ENCODE results near the gene GBE1. TPM values are rescaled to one million over a fixed set of nuclear protein-coding genes. Genes with fewer than 3 reads are reported as not detected.

Gene GBE1
- total RNA-seq, 2 experiments from 2014 or later, result 3.7 to 4.4 TPM

DNA sequence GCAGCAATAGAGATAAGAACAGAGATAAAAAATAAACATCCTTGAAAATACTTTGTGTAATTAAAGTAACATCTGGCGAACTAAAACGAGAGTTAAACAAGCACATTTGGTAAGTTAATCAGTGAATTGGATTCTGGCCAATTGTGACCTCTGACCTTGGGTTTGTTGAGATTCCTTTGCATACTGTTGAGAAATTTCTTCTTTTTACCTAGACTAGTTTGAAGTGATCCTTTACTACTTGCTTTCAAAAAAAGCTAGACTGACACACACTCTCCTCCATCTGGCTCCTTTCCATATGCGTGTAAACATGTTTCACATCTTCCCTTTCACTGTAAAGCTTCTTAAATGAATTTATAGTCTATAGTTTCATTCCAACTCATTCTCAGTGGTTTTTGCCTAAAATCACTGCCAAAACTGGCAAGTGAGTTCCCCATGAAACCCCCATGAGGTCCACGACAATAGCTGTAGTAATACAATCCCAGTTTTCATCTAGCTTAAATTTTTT is 17.3 kb upstream of the GBE1 start:
- H3K9me3 ChIP-seq (ENCODE audit: control insufficient read depth in 1 of 2, insufficient read depth in 1 of 2, low read length in 2 of 2), result no peaks in the 10 kb centered on the region
- intact Hi-C loops (cut with DNase I, micrococcal nuclease), result no loop called here
- H3K4me3 ChIP-seq (ENCODE audit: low read length), result no peak overlapping the region
- no peak overlapping the region for H3K27ac ChIP-seq (ENCODE audit: low read depth in 1 of 2, low read length in 2 of 2)
- Mint-ChIP-seq H3K4me1 (ENCODE audit: low read depth) (no peaks in the 10 kb centered on the region), H3K9me3 (peaks cover 4% of the 10 kb centered on the region), H3K36me3 (ENCODE audit: low read depth) (no peaks in the 10 kb centered on the region), H3K27me3 (no peaks in the 10 kb centered on the region), H3K27ac (no peak overlapping the region), H3K4me3 (no peak overlapping the region)
- ATAC-seq (ENCODE audit: poor library complexity) (no peak), DNase-seq (no peak)
- no peaks in the 10 kb centered on the region for H3K36me3 ChIP-seq (ENCODE audit: insufficient read depth, low read length)
- H3K27me3 ChIP-seq (ENCODE audit: control insufficient read depth in 1 of 2, insufficient read depth in 2 of 2, low read length in 2 of 2), result no peaks in the 10 kb centered on the region
- CTCF ChIA-PET, result interaction anchor here (0.5 kb wide), 1 partner anchor 83 kb away, joined by 3 read pairs; no protein-coding TSS in a partner anchor
- POLR2A ChIA-PET, result no interaction called here
- TF ChIP-seq, protein P1, sequence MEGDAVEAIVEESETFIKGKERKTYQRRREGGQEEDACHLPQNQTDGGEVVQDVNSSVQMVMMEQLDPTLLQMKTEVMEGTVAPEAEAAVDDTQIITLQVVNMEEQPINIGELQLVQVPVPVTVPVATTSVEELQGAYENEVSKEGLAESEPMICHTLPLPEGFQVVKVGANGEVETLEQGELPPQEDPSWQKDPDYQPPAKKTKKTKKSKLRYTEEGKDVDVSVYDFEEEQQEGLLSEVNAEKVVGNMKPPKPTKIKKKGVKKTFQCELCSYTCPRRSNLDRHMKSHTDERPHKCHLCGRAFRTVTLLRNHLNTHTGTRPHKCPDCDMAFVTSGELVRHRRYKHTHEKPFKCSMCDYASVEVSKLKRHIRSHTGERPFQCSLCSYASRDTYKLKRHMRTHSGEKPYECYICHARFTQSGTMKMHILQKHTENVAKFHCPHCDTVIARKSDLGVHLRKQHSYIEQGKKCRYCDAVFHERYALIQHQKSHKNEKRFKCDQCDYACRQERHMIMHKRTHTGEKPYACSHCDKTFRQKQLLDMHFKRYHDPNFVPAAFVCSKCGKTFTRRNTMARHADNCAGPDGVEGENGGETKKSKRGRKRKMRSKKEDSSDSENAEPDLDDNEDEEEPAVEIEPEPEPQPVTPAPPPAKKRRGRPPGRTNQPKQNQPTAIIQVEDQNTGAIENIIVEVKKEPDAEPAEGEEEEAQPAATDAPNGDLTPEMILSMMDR (IDR thresholded peaks at IDR 0.05), result no peak
- no peaks in the 10 kb centered on the region for H3K4me1 ChIP-seq (ENCODE audit: insufficient read depth, low read length)

DNA sequence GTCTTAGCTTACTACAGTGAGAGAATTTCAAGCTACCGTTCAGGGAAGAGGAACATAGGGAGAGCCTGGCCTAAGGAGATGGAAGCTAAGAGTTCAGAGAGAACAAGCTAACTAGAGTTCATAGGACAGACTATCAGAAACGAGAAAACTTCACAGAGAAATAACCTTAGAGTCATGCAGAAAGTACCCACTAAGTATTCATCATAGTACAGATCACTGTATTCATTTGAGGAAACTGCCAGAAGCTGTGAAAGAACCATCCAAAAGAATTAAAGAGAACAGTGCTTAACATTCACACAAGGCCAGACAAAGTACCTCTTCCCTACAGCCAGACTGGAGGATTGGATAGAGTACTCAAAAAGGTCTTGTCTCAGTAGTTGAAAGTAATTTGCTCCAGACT is 15.2 kb upstream of the GBE1 start:
- H3K27ac Mint-ChIP-seq, result no peak overlapping the region
- no peak overlapping the region for H3K27ac ChIP-seq (ENCODE audit: low read depth in 1 of 2, low read length in 2 of 2)
- ATAC-seq (ENCODE audit: poor library complexity) (no peak), DNase-seq (no peak)
- intact Hi-C loops (cut with DNase I, micrococcal nuclease), result no loop called here
- TF ChIP-seq, protein P1 (IDR thresholded peaks at IDR 0.05), result no peak
- no peaks in the 10 kb centered on the region for H3K4me1 Mint-ChIP-seq (ENCODE audit: low read depth)
- H3K36me3 Mint-ChIP-seq (ENCODE audit: low read depth), result no peaks in the 10 kb centered on the region
- no peaks in the 10 kb centered on the region for H3K9me3 ChIP-seq (ENCODE audit: control insufficient read depth in 1 of 2, insufficient read depth in 1 of 2, low read length in 2 of 2)
- no peaks in the 10 kb centered on the region for H3K4me1 ChIP-seq (ENCODE audit: insufficient read depth, low read length)
- H3K4me3 ChIP-seq (ENCODE audit: low read length), result no peak overlapping the region
- H3K27me3 ChIP-seq (ENCODE audit: control insufficient read depth in 1 of 2, insufficient read depth in 2 of 2, low read length in 2 of 2), result no peaks in the 10 kb centered on the region
- H3K9me3 Mint-ChIP-seq, result no peaks in the 10 kb centered on the region
- no peak overlapping the region for H3K4me3 Mint-ChIP-seq
- no peaks in the 10 kb centered on the region for H3K27me3 Mint-ChIP-seq
- CTCF ChIA-PET, result no interaction called here
- POLR2A ChIA-PET, result no interaction called here
- H3K36me3 ChIP-seq (ENCODE audit: insufficient read depth, low read length), result no peaks in the 10 kb centered on the region

DNA sequence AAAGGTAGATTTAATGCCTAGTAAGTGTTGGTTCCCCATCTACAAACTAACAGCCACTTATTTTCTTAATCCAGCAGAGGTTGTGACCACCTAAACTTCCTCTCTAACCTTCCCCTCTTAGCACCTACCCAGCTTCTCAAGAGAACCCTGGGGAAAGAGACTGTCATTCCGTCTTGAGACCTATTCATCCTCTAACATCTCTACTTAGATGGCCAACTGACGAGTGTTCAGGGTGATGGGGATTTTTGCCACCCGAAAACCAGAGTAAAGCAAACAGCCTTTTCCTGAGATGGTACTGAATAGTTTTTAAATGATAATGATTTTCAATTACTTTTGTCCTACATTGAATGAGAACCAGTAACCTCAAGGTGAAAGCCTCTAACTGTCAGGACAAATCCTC is 9.3 kb upstream of the GBE1 start:
- DNase-seq, result no peak
- ATAC-seq (ENCODE audit: poor library complexity), result no peak
- Mint-ChIP-seq H3K4me1 (ENCODE audit: low read depth) (no peaks in the 10 kb centered on the region), H3K36me3 (ENCODE audit: low read depth) (no peaks in the 10 kb centered on the region), H3K9me3 (no peaks in the 10 kb centered on the region), H3K27me3 (peaks cover 10% of the 10 kb centered on the region), H3K27ac (no peak overlapping the region), H3K4me3 (no peak overlapping the region)
- Histone ChIP-seq H3K4me3 (ENCODE audit: low read length) (no peak overlapping the region), H3K36me3 (ENCODE audit: insufficient read depth, low read length) (no peaks in the 10 kb centered on the region), H3K4me1 (ENCODE audit: insufficient read depth, low read length) (no peaks in the 10 kb centered on the region), H3K9me3 (ENCODE audit: control insufficient read depth in 1 of 2, insufficient read depth in 1 of 2, low read length in 2 of 2) (peaks cover 0 to 5% of the 10 kb centered on the region in 2 experiments), H3K27me3 (ENCODE audit: control insufficient read depth in 1 of 2, insufficient read depth in 2 of 2, low read length in 2 of 2) (peaks cover 0 to 2% of the 10 kb centered on the region in 2 experiments), H3K27ac (ENCODE audit: low read depth in 1 of 2, low read length in 2 of 2) (no peak overlapping the region)
- intact Hi-C loops (cut with DNase I, micrococcal nuclease), result no loop called here
- CTCF ChIA-PET, result interaction anchor here (1.4 kb wide), 1 partner anchor 11 kb away, joined by 3 read pairs; no protein-coding TSS in a partner anchor
- TF ChIP-seq, protein P1 (IDR thresholded peaks at IDR 0.05), result no peak
- POLR2A ChIA-PET, result interaction anchor here (1.0 kb wide), 1 partner anchor 9 kb away, joined by 3 read pairs; no protein-coding TSS in a partner anchor
